Activated T-helper 9 cell treated with anti-CD3 and anti-CD28 coated beads, Interleukin-2, amount 50 U/mL, for 16 hours (primary cell): ENCODE data around the gene EGLN3.
"Not testable (repeated sequence)": the region's sequence is repeated elsewhere in the genome, so short reads cannot be mapped to it uniquely, and the experiment has no call there.

Source experiments
- DNase-seq: peaks from one replicate; pipeline ENCODE4 v3.0.0-alpha.2; 2020; ENCODE audit warnings: low read depth

The EGLN3 gene

DNA sequence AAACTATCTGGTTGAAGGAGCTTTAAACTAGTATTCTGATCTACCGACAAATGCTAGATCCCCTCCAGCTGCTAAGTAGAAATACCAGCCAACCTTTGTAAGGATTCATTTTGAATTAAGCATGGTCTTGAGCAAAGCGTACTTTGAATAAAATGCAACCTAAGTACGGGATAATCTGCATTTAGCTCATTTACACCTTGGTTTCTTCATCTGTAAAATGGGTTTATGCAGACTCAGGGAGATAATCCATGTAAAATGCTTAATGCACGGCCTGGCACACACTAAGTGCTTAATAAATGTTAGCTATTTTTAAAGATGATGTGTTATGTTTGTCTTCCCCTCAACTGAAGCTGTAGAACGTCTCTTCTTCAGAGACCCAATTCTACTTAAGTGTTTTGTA, 15.9 kb downstream of the EGLN3 start:
- DNase-seq = no peak

- no peak for DNase-seq
Measured at GRCh38 chr14:33934043-33934750, 16.7 kb downstream of the EGLN3 start.

GRCh38 chr14:33933386-33933933, 17.4 kb downstream of the EGLN3 start:
- DNase-seq = no peak

DNA sequence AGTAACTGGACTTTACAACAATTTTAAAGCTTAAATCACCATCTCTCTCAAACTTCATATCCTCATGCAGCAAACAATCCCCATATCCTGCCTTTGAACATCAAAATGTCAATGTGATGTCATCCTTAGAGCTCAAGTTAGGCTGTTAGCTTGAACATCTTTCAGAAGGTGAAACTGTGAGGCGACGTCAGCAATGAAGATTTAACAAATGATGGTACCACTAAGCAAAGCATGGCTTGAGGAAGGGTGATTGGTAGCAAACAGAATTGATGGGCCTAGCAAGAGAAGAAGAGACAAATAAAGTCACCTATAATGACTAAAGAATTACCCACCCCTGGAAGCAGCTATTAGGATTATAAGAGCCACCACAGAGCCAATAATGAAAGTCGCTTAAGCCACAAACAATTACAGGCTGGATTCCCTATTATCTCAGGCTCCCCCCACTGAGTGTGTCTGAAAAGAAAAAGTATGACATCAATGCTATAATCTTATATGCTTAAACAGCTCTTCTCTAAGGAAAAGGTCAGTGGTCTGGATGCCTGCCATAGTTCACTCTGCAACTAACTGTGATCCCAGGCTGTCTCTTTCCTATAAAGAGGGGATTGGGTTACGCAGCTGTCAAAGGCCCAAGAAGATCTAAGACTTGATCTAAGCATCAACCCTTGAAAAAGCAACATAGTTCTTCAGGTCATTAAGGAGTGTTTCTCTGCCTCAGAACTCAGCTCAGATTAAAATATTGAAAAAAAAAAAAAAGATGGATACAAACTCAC, 18.1 kb downstream of the EGLN3 start:
- DNase-seq = no peak

- no peak for DNase-seq
Measured at GRCh38 chr14:33932033-33932432, 18.8 kb downstream of the EGLN3 start.

GRCh38 chr14:33931461-33931860, 19.4 kb downstream of the EGLN3 start:
- DNase-seq = no peak

DNA sequence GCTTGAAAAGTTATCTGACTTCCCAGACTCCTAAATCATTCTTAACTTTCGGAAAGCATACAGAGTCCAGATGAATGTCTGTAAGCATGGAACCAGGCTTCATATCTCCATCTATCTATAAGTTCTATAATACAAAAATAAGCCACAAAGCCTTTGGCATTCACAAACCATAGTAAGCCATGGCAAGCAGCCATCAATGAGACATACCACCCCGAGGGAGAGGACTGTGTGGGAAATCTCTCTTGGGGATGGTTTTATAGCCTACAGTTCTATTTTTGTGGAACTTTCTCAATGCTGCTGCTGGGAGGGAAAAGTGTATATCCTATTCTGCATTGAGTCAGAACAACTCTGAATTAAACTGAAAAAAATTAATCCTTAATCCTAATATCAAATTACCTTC, 20.4 kb downstream of the EGLN3 start:
- no peak for DNase-seq

GRCh38 chr14:33929799-33930408, 21.0 kb downstream of the EGLN3 start:
- DNase-seq = no peak

DNA sequence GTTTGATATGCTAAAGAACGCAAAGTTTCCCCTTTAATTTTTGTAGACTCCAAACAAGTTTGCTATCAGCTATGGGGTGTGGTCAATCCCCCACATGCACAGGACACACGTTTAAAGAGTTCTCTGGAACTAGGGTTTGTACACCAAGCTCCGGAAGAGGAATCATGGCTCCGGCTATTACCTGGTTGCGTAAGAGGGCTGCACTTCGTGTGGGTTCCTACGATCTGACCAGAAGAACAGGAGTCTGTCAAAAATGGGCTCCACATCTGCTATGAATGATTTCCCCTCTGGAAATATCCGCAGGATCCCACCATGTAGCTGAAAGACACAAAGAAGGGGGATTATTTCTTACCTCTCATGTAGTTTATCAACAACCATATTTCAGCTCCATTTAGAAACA, 22.0 kb downstream of the EGLN3 start:
- DNase-seq = no peak

DNA sequence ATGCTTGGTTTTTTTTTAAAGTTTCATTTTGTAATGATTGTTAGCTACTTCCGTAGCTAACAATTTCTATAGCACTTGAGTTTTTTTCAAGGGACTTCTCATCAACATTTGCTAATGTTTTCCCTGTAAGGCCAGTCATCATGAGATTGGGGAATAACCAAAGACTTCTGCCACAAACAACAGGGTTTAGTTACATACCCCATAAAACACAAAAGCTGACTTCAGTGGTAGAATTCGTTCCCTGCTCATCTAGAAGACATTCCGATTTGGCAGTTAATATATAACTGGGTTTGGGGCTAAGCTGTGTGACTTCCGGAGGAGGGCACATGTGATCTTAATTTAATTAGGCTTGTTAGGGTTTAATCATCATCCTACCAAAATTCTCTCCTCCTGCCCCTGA, 22.9 kb downstream of the EGLN3 start:
- no peak for DNase-seq

- not testable (repeated sequence) for DNase-seq
Measured at GRCh38 chr14:33926967-33927366, 23.9 kb downstream of the EGLN3 start.

DNA sequence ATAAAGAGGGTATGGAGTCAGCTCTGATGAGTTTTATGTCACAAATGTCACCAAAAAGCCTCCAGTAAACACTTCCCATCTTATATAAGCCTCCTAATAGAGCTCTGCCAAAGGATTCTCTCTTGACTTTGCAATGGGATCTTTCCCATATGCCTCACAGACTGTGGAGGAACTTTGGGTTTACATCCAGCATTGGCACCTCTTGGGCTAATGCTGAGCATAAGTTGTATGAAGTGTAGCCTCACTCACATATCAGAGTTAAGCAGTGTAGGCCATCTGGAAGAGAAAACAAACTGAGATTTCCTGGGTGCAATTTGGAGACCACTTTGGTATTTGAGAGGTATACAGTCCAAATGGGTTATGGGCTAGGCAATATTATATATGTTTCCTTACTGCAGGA, 24.9 kb downstream of the EGLN3 start:
- DNase-seq = no peak

DNA sequence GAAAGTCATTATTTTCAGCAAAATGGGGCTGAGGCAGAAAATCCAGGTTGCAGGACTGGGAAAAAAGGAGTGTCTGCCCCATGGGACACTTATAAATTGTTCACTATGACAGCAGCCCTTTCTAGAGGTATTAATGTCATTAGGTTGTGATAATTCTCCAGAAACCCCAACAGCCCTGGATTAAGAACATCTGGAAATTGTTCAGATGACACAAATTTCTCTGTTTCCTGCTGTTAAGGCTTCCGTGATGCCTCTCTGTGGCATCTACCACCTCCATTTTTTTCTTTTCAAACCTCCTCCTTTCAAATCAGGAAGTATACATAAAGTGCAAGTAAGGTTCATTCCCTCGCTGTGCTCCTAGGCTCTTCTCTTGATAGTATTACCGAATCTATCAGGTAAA, 25.6 kb downstream of the EGLN3 start:
- no peak for DNase-seq

- DNase-seq = no peak
Measured at GRCh38 chr14:33924566-33925100, 26.2 kb downstream of the EGLN3 start.

DNA sequence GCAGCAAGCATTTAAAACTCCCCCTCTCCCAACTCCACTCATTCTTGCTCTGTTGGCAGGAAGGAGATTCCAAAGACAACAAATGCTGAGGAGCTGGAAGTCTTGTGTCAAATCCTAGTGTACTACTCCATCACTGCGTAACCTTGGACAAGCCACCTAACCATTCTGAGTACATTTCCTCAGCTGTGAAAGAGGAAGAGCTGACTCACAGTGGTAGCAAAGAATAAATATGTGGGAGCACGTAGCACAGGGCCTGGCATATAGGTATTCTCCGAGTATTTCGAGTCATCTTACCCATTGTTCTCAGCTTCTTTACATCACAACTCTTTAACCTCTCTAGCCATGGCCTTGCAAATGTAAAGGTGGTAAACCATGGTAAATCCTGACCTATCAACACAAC, 28.7 kb downstream of the EGLN3 start:
- DNase-seq = no peak

DNA sequence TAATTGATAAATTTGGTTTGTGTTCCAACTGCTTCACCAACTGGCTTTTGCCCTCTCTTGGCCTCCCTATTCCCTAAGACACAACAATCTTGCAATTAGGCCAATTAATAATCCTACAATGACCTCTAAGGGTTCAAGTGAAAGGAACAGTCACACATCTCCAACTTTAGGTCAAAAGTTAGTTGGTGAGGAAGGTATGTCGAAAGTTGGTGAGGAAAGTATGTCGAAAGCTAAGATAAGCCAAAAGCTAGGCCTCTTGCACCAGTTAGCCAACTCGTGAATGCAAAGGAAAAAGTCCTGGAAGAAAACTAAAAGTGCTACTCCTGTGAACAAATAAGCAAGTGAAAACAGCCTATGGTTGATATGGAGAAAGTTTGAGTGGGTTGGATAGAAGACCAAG, 32.6 kb downstream of the EGLN3 start:
- DNase-seq = no peak

DNA sequence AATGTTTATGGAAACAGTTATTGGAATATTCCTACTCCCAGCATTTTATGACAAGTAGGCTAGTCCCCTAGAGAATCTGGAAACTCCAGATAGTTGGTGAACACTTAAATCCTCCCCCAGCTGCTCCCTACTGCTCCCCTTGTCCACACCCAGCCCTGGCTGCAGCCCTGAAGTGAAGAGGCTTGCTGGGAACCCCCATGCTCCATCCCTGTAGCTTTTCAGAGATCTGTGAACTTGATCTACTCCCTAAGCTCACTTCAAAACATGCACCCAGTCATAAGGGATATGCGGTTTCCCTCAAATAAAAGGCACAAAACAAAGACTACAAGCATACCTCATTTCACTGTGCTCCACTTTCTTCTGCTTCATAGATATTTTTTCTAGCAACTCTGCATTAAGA, 33.2 kb downstream of the EGLN3 start:
- DNase-seq = no peak

- no peak for DNase-seq
Measured at GRCh38 chr14:33916663-33917565, 34.0 kb downstream of the EGLN3 start.

- no peak for DNase-seq
Measured at GRCh38 chr14:33915682-33916081, 35.2 kb downstream of the EGLN3 start.

- DNase-seq = no peak
Measured at GRCh38 chr14:33914676-33915516, 36.0 kb downstream of the EGLN3 start.

GRCh38 chr14:33911046-33911445, 39.8 kb downstream of the EGLN3 start:
- DNase-seq = no peak
